Measurements from ENCODE around the gene LIN9.

- TF ChIP-seq CTCF (conservative IDR thresholded peaks at IDR 0.05 in 1 of 2, IDR thresholded peaks at IDR 0.05 in 1 of 2; ENCODE audit: low read depth in 1 of 2, low read length in 2 of 2) (no peak), EZH2 (IDR thresholded peaks at IDR 0.05; ENCODE audit: low read length, missing control alignments) (no peak)
Observed at GRCh38 chr1:226293553-226293920, 15.4 kb downstream of the LIN9 start.
